GM18507 (cell line): ENCODE data around the gene PODXL2.
"Not testable (repeated sequence)": the region's sequence is repeated elsewhere in the genome, so short reads cannot be mapped to it uniquely, and the experiment has no call there.

Experiments
- DNase-seq: peaks from one replicate; pipeline ENCODE4 v3.0.0; 2011; ENCODE audit warnings: low read depth; ENCODE audit not compliant: insufficient read length; ENCODE audit errors: extremely low spot score
- FAIRE-seq: peaks from 2 replicates; lab custom pipeline; 2011; peaks lifted over from hg19 to GRCh38; lab: Jason Lieb, UNC

The PODXL2 gene

DNA sequence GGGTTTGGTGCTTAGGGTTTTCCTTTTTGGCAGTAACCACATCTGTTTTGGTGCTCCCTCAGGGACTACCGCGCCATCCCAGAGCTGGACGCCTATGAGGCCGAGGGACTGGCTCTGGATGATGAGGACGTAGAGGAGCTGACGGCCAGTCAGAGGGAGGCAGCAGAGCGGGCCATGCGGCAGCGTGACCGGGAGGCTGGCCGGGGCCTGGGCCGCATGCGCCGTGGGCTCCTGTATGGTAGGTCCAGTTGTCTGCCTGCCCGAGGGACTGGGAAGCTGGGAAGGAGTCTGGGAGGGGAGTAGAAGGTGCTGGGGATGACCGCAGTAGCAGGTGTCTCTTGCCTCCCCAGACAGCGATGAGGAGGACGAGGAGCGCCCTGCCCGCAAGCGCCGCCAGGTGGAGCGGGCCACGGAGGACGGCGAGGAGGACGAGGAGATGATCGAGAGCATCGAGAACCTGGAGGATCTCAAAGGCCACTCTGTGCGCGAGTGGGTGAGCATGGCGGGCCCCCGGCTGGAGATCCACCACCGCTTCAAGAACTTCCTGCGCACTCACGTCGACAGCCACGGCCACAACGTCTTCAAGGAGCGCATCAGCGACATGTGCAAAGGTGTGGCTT, 24.3 kb upstream of the PODXL2 start:
- DNase-seq (no peak), FAIRE-seq (no peak)

- not testable (repeated sequence) for DNase-seq, FAIRE-seq
Measured at GRCh38 chr3:127605547-127605946, 23.4 kb upstream of the PODXL2 start.

- no peak for FAIRE-seq
Measured at GRCh38 chr3:127606086-127606805, 22.7 kb upstream of the PODXL2 start.

GRCh38 chr3:127606981-127607595, 21.9 kb upstream of the PODXL2 start:
- no peak for DNase-seq
- no peak for FAIRE-seq

More at GRCh38 chr3:127606086-127606805, 22.7 kb upstream of the PODXL2 start:
- no peak for DNase-seq

DNA sequence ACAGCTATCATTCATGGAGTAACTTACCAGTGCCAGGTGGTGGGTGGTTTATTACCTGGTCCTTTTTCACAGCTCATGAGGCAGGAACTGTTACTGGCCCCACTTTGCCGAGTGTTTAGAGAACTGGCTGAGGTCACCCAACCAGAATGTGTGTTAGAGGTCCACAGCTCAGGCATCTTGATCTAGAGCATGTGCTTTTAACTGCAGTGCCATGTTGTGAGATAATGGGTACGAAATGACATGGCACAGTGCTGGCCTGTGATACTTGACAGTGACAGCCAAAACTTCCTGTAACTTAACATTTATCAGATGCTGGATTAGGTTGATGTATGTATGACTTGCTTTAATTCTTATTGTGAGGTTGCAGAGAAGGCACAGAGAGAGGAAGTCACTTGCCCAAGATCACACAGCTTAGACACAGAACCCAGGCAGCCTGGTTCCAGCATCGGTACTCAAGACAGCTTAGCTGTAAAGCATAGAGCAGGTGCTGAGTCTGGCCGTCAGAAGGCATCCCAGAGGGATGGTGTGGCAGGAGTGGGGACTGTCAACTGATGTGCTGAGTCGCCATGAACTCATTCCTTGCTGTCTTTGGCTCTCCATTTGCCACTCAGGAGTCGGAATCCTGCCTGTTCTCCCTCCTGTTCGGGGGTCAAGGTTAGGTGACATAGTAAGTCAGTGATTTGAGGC, 21.2 kb upstream of the PODXL2 start:
- no peak for FAIRE-seq
- no peak for DNase-seq

- FAIRE-seq (no peak), DNase-seq (no peak)
Measured at GRCh38 chr3:127608362-127608718, 20.6 kb upstream of the PODXL2 start.

DNA sequence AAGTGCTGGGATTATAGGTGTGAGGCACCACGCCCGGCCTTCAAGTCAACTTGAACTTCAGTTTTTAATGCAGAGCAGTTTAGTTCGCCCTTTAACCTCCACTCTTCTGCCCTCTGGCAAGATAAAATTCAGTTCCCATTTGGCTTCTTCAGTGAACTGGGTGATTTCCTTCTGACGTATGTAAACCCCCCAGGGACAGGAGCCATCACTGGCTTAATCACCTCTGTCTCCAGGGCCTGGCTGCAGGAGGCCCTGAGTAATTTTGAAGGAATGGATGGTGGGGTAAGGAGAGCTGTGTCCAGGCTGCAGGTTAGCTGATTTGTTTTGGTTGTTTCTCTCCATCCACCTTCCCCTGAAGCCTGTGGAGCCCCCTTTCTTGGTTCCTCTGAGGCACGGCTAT, 18.9 kb upstream of the PODXL2 start:
- FAIRE-seq, result no peak
- no peak for DNase-seq

DNA sequence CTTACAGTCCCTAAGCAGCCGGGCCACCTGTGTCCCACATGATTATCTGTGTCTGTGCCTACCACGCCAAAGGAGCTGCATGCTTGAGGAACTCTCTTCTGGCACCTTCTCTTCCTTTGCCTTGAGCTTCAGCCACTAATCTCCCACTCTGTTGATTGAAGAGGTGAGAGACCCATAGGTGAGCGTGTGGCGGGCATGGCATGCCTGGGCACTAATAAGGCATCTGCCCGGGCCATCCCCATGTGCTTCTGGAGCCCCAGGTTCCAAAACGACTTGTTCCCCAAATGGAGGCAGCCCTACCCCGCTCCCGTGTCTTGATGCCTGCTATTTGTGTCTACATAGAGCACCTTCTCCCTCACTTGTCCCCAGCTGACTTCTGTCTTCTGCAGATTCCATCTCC, 17.7 kb upstream of the PODXL2 start:
- FAIRE-seq (no peak), DNase-seq (no peak)

- DNase-seq, result no peak
- FAIRE-seq, result no peak
Measured at GRCh38 chr3:127612966-127613365, 16.0 kb upstream of the PODXL2 start.

GRCh38 chr3:127613406-127613805, 15.6 kb upstream of the PODXL2 start:
- no peak for FAIRE-seq
- no peak for DNase-seq

- no peak for FAIRE-seq
- DNase-seq, result no peak
Measured at GRCh38 chr3:127614928-127615589, 13.9 kb upstream of the PODXL2 start.

DNA sequence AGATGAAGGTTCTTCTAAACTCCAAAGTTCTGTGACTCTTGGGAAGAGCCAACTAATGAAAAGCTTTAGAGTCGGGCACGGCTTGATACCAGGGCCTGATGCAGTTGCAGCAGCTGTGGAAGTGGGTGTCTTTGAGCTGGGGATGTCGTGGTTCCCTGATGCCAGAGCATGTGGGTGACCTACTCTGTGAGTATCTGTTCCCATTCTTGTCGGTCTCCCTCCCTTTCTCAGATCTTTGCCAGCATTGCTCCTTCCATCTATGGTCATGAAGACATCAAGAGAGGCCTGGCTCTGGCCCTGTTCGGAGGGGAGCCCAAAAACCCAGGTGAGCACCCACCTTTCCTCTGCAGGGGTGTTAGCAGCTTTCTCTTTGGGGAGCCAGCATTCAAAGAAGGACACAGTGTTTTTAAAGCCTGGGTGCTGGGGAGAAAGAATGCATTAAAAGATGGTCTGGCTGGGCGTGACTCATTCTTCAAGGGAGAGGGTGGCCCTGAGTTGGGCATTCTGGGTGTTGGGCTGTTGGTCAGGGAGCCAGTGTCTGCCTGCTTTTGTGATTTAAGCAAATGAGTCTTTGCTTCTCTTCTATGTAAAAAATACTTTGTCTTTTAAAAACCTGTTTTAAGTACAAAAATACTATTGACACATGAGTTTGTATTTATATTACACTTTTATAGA, 13.2 kb upstream of the PODXL2 start:
- DNase-seq (no peak), FAIRE-seq (no peak)

- DNase-seq (no peak), FAIRE-seq (no peak)
Measured at GRCh38 chr3:127616836-127617605, 12.0 kb upstream of the PODXL2 start.

GRCh38 chr3:127618891-127619290, 10.1 kb upstream of the PODXL2 start:
- no peak for FAIRE-seq
- DNase-seq, result no peak

DNA sequence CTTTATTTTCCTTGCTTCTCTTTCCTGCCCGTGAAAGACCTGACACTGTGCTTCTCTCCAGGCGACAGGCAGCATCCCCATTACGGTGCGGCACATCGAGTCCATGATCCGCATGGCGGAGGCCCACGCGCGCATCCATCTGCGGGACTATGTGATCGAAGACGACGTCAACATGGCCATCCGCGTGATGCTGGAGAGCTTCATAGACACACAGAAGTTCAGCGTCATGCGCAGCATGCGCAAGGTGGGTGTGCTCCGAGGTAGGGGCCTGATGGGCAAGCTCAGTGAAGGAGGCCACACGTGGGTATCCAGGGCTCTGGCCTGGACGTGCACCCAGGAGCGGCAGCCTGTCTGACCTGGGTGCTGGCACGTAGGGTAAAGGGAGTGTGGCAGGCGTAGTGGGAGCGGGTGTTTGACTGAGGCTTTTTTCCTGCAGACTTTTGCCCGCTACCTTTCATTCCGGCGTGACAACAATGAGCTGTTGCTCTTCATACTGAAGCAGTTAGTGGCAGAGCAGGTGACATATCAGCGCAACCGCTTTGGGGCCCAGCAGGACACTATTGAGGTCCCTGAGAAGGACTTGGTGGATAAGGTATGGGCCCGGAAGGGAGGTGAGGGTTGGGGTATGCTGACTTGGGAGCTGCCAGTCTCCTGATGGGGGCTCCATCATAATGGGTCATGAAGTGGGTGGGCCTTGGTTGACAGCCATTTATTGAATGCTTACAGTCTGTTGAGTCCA, 8.2 kb upstream of the PODXL2 start:
- DNase-seq, result no peak
- no peak for FAIRE-seq

GRCh38 chr3:127622031-127622430, 7.0 kb upstream of the PODXL2 start:
- FAIRE-seq (no peak), DNase-seq (no peak)

DNA sequence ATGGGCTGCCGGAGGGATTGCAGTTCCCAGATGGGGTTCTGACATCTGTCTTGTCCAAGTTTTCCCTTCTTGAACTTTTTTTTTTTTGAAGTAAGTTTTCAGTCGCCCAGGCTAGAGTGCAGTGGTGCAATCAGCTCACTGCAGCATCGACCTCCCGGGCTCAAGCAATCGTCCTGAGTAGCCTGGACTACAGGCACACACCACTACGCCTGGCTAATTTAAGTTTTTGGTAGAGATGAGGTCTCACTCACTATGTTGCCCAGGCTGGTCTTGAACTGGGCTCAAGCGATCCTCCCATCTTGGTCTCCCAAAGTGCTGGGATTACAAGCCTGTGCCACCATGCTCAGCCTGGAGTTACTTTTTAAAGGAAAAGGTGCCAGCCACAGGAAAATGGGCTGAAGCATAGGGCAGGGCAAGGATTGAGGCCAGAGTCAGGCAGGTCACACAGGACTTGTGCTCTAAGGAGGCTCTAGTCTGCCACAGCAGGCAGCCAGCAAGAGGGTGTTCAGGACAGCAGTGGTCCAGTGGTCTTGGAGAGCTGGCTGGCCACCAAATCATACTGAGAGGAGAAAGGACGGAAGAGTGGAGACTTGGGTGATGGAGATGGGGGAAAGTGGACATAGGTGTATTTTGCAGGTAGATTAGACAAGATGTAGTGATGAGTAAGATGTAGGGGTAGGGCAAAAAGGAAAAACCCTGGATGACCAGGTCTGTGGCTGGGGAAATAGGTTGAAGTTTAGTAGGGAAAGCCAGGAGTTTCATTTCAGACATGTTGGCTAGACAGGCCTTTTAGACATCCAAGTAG, 6.0 kb upstream of the PODXL2 start:
- FAIRE-seq, result no peak

More for the DNA sequence above, 6.0 kb upstream of the PODXL2 start:
- no peak for DNase-seq
